Measurements from ENCODE around the gene SPIB.

- TF ChIP-seq CTCF (IDR thresholded peaks at IDR 0.05) (no peak), POLR2A (IDR thresholded peaks at IDR 0.05) (no peak)
Observed at GRCh38 chr19:50458396-50459066, 39.8 kb downstream of the SPIB start.
